Calu3 (cell line): ENCODE data around the gene RAPGEF4. TPM values are rescaled to one million over a fixed set of nuclear protein-coding genes. Genes with fewer than 3 reads are reported as not detected.

Experiments used
- BruUV-seq: library from RNA; stranded (reverse); fragments of 400-500 nt; replicated peaks from 2 replicates; lab custom pipeline; 2021; lab: Mats Ljungman, UMichigan
- CTCF ChIA-PET: fragments of 300-600 bp; sonication (Branson Sonifier 250); formaldehyde crosslinking; loops from one replicate; lab custom pipeline; 2022; ENCODE audit warnings: antibody characterized with exemption; lab: Charles Lee
- DNase-seq: peaks from one replicate; pipeline ENCODE4 v3.0.0; 2022
- H3K27ac Mint-ChIP-seq: one replicate; pipeline ENCODE4 v1.8.0; 2022; ENCODE audit warnings: mixed read lengths; ENCODE audit not compliant: unreplicated experiment
- H3K27me3 Mint-ChIP-seq: one replicate; pipeline ENCODE4 v1.8.0; 2022; ENCODE audit warnings: mixed read lengths; ENCODE audit not compliant: unreplicated experiment
- H3K36me3 Mint-ChIP-seq: one replicate; pipeline ENCODE4 v1.8.0; 2022; ENCODE audit warnings: mild to moderate bottlenecking, moderate library complexity, mixed read lengths; ENCODE audit not compliant: insufficient read depth, unreplicated experiment
- H3K4me1 Mint-ChIP-seq: one replicate; pipeline ENCODE4 v1.8.0; 2022; ENCODE audit warnings: mild to moderate bottlenecking, low read depth, mixed read lengths; ENCODE audit not compliant: unreplicated experiment
- H3K4me3 Mint-ChIP-seq: one replicate; pipeline ENCODE4 v1.8.0; 2022; ENCODE audit warnings: mild to moderate bottlenecking, low read depth, moderate library complexity, mixed read lengths; ENCODE audit not compliant: unreplicated experiment
- H3K9me3 Mint-ChIP-seq: one replicate; pipeline ENCODE4 v1.8.0; 2022; ENCODE audit warnings: low read depth, mixed read lengths; ENCODE audit not compliant: unreplicated experiment
- CTCF ChIP-seq: fragments of 200-600 bp; IDR thresholded peaks from one replicate; pipeline ENCODE4 v1.8.0; 2022; ENCODE audit warnings: antibody characterized with exemption; ENCODE audit not compliant: unreplicated experiment
- intact Hi-C: fragments of 100-400 bp; cut with micrococcal nuclease; formaldehyde crosslinking; loops from one replicate; pipeline ENCODE4 v1.10.0; 2022; ENCODE audit not compliant: unreplicated experiment
- total RNA-seq: library from RNA; stranded (reverse); gene quantifications from 2 replicates; pipeline ENCODE4 v1.2.3, GENCODE V29; 2022

RAPGEF4 gene
- total RNA-seq, 1 experiment from 2014 or later: 1.8 TPM

DNA sequence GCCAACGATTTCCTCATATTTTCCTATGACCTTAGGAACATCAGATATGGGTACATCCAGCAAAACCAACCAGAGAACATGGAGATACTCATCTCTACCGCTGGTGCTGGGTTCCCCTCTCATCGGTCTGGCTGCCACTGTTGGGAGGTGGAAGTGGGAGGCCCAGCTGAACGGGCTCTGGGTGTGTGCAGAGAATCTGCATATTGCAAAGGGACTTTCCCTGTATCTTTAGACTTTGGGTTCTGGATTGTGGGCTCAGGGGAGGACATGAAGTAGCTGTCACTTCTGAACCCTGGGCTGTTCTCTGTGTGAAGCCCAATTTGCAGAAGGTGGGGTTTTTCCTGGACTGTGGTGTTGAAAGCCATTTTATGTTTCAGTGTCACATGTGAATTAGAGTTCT lies 30.0 kb downstream of the RAPGEF4 start:
- H3K4me3 Mint-ChIP-seq: no peak overlapping the region
- CTCF ChIA-PET: no interaction called here
- H3K27ac Mint-ChIP-seq: no peak overlapping the region
- TF ChIP-seq CTCF: no peak
- no peaks in the 10 kb centered on the region for H3K4me1 Mint-ChIP-seq
- no peak for DNase-seq
- no peaks in the 10 kb centered on the region for H3K36me3 Mint-ChIP-seq
- no TSS peak for BruUV-seq
- intact Hi-C loops: no loop called here
- peaks cover 7% of the 10 kb centered on the region for H3K9me3 Mint-ChIP-seq
- peaks cover 13% of the 10 kb centered on the region for H3K27me3 Mint-ChIP-seq

GRCh38 chr2:172768401-172768800 lies 32.8 kb downstream of the RAPGEF4 start:
- Mint-ChIP-seq H3K4me3 (no peak overlapping the region), H3K27me3 (peaks cover 18% of the 10 kb centered on the region), H3K27ac (no peak overlapping the region), H3K9me3 (no peaks in the 10 kb centered on the region), H3K36me3 (no peaks in the 10 kb centered on the region), H3K4me1 (no peaks in the 10 kb centered on the region)
- no peak for TF ChIP-seq CTCF
- intact Hi-C loops: no loop called here
- BruUV-seq: no TSS peak
- DNase-seq: no peak
- CTCF ChIA-PET: interaction anchor here (0.7 kb wide), 1 partner anchor 61 kb away, joined by 4 read pairs; no protein-coding TSS in a partner anchor

DNA sequence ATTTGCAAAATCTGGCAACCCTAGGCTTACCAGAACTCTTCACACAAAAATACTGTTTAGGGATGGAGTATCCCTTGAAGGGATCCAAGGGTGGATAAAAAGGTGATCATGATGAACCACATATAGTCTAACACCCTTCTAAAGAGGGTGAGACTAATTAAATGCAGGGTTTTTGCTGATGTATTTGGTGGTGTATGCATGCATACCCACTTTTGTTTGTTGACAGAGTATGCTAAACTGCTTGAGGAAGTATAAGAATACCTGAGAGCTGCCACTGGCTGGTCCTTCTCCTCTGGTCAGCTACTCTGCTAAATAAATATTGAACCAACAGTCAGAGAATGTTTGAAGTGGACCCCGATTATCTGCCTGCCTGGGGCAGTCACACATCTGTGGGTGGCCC lies 34.2 kb downstream of the RAPGEF4 start:
- no peak overlapping the region for H3K4me3 Mint-ChIP-seq
- H3K4me1 Mint-ChIP-seq: no peaks in the 10 kb centered on the region
- no peak overlapping the region for H3K27ac Mint-ChIP-seq
- no peak for TF ChIP-seq CTCF
- no TSS peak for BruUV-seq
- DNase-seq: no peak
- no peaks in the 10 kb centered on the region for H3K9me3 Mint-ChIP-seq
- peaks cover 29% of the 10 kb centered on the region for H3K27me3 Mint-ChIP-seq
- CTCF ChIA-PET: interaction anchor here (0.5 to 0.9 kb wide), 2 partner anchors 9 to 97 kb away, joined by 3 to 4 read pairs; no protein-coding TSS in a partner anchor
- no peaks in the 10 kb centered on the region for H3K36me3 Mint-ChIP-seq
- intact Hi-C loops: no loop called here

- H3K4me3 Mint-ChIP-seq: no peak overlapping the region
- H3K9me3 Mint-ChIP-seq: no peaks in the 10 kb centered on the region
- no peaks in the 10 kb centered on the region for H3K36me3 Mint-ChIP-seq
- H3K27ac Mint-ChIP-seq: no peak overlapping the region
- no peaks in the 10 kb centered on the region for H3K4me1 Mint-ChIP-seq
- intact Hi-C loops: no loop called here
- CTCF ChIA-PET: no interaction called here
- BruUV-seq: no TSS peak
- TF ChIP-seq CTCF: no peak
- no peak for DNase-seq
- H3K27me3 Mint-ChIP-seq: peaks cover 22% of the 10 kb centered on the region
These were observed 35.2 kb downstream of the RAPGEF4 start for GRCh38 chr2:172770887-172771286.
